ACHN (cell line): ENCODE data around the gene ZBTB17.

ENCODE experiments used
- DNase-seq: peaks from one replicate; pipeline ENCODE4 v3.0.0-alpha.2; 2015
- in situ Hi-C: cut with HindIII; loops from 2 replicates; pipeline ENCODE4 v1.10.0; 2017; ENCODE audit warnings: low sequenced_read_pairs, low pct_ligation_motif_present, low pct_unique_long_range_greater_than_20kb

The ZBTB17 gene

GRCh38 chr1:15943992-15944307, 32.0 kb downstream of the ZBTB17 start:
- in situ Hi-C loops: no loop called here
- DNase-seq: no peak

GRCh38 chr1:15943328-15943991, 32.4 kb downstream of the ZBTB17 start:
- no peak for DNase-seq
- in situ Hi-C loops: no loop called here

GRCh38 chr1:15942661-15943327, 33.1 kb downstream of the ZBTB17 start:
- DNase-seq: no peak
- in situ Hi-C loops: no loop called here

GRCh38 chr1:15941899-15942660, 33.8 kb downstream of the ZBTB17 start:
- DNase-seq: no peak
- in situ Hi-C loops: no loop called here

GRCh38 chr1:15941044-15941840, 34.7 kb downstream of the ZBTB17 start:
- in situ Hi-C loops: no loop called here
- no peak for DNase-seq

GRCh38 chr1:15940110-15941043, 35.5 kb downstream of the ZBTB17 start:
- in situ Hi-C loops: no loop called here
- DNase-seq: no peak

GRCh38 chr1:15939181-15940109, 36.5 kb downstream of the ZBTB17 start:
- no peak for DNase-seq
- in situ Hi-C loops: no loop called here

GRCh38 chr1:15938628-15939161, 37.2 kb downstream of the ZBTB17 start:
- in situ Hi-C loops: no loop called here
- no peak for DNase-seq

GRCh38 chr1:15937706-15938168, 38.2 kb downstream of the ZBTB17 start:
- in situ Hi-C loops: no loop called here
- no peak for DNase-seq

GRCh38 chr1:15937146-15937545, 38.8 kb downstream of the ZBTB17 start:
- in situ Hi-C loops: no loop called here
- no peak for DNase-seq

- in situ Hi-C loops: no loop called here
Observed at GRCh38 chr1:15936025-15936424, 39.9 kb downstream of the ZBTB17 start.

GRCh38 chr1:15935056-15935950, 40.6 kb downstream of the ZBTB17 start:
- no peak for DNase-seq
- in situ Hi-C loops: no loop called here

More at GRCh38 chr1:15936025-15936424, 39.9 kb downstream of the ZBTB17 start:
- DNase-seq: no peak

- in situ Hi-C loops: no loop called here
- no peak for DNase-seq
Observed at GRCh38 chr1:15934211-15935055, 41.5 kb downstream of the ZBTB17 start.

- no peak for DNase-seq
- in situ Hi-C loops: no loop called here
Observed at GRCh38 chr1:15933684-15934083, 42.2 kb downstream of the ZBTB17 start.

- in situ Hi-C loops: no loop called here
- no peak for DNase-seq
Observed at GRCh38 chr1:15932612-15933011, 43.3 kb downstream of the ZBTB17 start.
